ENCODE measurements around the gene GFER. TPM values are rescaled to one million over a fixed set of nuclear protein-coding genes. Genes with fewer than 3 reads are reported as not detected.
"Not testable (repeated sequence)": the region's sequence is repeated elsewhere in the genome, so short reads cannot be mapped to it uniquely, and the experiment has no call there.

The GFER gene
- polyA plus RNA-seq, 4 donors = 20.1 to 31.6 (median 28.5) TPM

- DNase-seq (ENCODE audit: low read depth in 4 of 4, low spot score in 2 of 4) = no peak
Observed at GRCh38 chr16:1953734-1954133, 30.3 kb upstream of the GFER start.

DNA sequence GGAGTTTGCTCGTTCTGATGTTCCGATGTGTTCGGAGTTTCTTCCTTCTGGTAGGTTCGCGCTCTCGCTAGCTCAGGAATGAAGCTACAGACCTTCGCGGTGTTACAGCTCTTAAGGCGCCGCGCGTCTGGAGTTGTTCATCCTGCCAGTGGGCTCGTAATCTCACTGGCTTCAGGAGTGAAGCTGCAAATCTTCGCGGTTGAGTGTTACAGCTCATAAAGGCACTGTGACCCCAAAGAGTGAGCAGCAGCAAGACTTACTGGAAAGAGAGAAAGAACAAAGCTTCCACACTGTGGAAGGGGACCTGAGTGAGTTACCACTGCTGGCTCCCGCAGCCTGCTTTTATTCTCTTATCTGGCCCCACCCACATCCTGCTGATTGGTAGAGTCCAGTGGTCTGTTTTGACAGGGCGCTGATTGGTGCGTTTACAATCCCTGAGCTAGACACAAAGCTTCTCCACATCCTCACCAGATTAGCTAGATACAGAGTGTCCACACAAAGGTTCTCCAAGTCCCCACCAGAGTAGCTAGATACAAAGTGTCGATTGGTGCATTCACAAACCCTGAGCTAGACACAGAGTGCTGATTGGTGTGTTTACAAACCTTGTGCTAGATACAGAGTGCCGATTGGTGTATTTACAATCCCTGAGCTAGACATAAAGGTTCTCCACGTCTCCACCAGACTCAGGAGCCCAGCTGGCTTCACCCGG is 26.4 kb upstream of the GFER start:
- DNase-seq (ENCODE audit: low read depth in 4 of 4, low spot score in 2 of 4) = not testable (repeated sequence)

- DNase-seq (ENCODE audit: low read depth in 4 of 4, low spot score in 2 of 4) = not testable (repeated sequence)
Observed at GRCh38 chr16:1958143-1958491, 25.9 kb upstream of the GFER start.

DNA sequence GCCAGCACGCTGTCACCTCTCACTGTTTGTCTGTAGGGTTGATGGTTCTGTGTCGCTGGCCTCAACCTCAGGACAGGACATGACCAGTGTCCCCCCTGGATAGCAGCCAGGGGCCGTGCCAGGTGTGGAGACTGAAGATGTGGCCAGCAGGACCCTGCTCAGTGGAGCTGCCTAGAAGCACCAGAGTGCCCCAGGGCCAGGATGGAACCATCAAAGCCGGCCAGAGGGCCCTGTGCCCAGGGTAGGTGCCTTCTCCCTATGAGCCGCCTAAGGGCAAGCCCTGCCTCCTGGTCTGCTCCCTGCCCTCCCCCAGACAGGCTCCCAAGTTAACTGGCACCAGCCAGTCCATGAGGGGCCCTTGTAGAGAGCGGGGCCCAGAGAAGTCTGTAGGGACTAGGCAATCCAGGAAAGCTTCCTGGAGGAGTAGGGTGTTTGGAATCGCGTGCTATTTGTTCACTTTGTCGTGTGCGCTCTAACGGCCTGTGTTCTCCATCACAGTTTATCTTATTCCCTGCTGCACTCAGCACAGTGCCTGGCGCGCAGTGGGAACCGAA is 25.2 kb upstream of the GFER start:
- no peak for DNase-seq (ENCODE audit: low read depth in 4 of 4, low spot score in 2 of 4)

DNA sequence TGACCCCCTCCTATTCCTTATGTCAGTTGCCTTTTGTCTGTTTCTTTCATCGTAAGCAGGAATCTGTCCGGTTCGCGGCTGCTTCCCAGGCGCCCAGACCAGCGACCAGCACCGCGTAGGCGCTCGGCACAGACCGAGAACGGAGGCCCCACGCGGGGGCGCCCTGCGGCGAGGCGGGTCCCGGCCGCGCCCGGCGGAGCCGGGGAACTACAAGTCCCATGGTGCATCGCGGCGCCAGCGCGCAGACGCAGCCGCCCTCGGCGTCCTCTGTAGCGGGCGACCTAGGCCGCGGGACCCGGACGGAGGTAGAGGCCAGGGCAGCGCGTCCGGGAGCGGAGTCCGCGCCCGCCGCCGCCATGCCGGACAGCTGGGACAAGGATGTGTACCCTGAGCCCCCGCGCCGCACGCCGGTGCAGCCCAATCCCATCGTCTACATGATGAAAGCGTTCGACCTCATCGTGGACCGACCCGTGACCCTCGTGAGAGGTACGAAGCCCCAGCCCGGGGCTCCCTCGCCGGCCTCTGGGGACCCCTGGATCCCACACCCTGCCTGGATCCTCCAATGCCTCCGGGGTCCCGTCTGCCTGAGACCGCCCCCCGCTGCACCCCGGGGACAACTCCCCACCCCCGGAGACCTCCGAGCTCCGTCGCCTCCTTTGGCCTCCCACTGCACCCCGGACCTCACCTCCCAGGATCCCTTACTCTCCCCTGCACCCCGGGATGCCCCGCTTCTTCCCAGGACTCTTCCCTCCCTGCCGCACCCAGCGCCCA is 24.5 kb upstream of the GFER start, which contains the start of gene NDUFB10:
Gene NDUFB10 (plus strand): TSS at position 270 of the 771 bp plus-strand sequence. CDS start 87 bp downstream, at position 357.
- peak in 3 of 4 donors; percentile 68 to 78 (median 76) for DNase-seq (ENCODE audit: low read depth in 4 of 4, low spot score in 2 of 4)

DNA sequence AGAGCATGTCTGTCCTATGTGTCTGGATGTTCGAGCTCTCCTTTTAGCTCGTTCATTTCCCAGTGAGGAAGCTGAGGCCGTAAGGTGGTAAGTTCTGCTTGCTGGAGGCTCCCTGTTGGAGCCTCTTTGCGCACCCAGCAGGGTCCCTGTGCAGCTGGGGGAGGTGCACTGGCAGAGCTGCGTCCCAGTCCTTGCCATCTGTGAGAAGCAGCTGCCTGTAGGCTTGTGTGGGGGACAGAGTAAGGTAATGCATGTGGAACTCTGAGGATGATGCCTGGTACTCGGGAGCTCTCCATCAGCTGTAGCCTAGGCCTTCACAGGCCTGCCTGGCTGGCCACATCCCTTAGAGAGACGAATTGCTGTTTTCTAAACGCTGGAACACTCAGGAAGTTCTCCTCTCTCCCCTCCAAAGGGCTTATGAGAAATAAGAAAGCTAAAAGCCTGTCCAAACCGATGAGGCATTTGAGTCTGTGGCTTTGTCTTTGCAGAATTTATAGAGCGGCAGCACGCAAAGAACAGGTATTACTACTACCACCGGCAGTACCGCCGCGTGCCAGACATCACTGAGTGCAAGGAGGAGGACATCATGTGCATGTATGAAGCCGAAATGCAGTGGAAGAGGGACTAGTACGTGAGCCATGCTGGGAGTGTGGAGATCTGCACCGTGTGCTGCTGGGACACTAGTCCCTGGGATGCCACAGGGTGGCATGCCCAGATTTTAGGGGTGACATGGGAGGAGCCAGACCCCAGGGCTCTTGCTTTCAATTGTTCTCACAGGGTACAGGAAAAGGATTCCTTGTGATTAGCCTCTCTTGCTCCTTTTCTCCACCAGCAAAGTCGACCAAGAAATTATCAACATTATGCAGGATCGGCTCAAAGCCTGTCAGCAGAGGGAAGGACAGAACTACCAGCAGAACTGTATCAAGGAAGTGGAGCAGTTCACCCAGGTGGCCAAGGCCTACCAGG is 23.0 kb upstream of the GFER start:
- DNase-seq (ENCODE audit: low read depth in 4 of 4, low spot score in 2 of 4) = no peak

- DNase-seq (ENCODE audit: low read depth in 4 of 4, low spot score in 2 of 4) = no peak
Observed at GRCh38 chr16:1961651-1962067, 22.3 kb upstream of the GFER start.

DNA sequence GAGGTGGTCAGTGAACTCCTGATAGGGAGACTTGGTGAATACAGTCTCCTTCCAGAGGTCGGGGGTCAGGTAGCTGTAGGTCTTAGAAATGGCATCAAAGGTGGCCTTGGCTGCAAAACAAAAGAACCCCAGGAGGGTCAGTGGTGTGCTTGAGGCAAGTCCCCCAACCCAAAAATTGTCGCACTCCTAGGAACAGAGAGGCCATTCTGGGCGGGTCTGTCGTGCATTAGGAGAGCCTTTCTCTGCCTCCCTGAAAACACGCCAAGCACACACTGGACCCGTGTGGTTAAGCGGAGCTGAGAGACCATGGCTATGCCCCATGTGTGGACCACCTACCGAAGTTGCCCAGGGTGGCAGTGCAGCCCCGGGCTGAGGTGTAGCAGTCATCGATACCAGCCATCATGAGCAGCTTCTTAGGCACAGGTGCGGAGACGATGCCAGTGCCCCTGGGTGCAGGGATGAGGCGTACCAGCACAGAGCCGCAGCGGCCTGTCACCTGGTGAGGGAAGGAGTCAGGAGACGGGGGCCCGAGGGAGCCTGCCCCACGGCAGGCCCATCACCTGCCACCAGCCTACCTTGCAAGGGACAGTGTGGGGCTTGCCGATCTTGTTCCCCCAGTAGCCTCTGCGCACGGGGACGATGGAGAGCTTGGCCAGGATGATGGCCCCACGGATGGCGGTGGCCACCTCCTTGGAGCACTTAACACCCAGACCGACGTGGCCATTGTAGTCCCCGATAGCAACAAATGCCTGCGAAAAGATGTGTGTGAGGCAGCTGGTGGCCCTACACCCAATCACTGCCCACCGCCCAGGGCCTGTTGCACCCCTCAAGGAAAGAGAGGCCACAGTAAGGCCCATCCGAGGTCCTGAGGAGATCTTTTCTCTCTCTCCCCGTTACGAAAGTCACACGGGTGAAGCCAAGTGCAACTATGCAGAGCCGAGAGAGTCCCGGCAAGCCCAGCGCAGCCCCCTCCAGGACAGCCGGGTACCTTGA is 21.5 kb upstream of the GFER start:
- DNase-seq (ENCODE audit: low read depth in 4 of 4, low spot score in 2 of 4) = not testable (repeated sequence)

DNA sequence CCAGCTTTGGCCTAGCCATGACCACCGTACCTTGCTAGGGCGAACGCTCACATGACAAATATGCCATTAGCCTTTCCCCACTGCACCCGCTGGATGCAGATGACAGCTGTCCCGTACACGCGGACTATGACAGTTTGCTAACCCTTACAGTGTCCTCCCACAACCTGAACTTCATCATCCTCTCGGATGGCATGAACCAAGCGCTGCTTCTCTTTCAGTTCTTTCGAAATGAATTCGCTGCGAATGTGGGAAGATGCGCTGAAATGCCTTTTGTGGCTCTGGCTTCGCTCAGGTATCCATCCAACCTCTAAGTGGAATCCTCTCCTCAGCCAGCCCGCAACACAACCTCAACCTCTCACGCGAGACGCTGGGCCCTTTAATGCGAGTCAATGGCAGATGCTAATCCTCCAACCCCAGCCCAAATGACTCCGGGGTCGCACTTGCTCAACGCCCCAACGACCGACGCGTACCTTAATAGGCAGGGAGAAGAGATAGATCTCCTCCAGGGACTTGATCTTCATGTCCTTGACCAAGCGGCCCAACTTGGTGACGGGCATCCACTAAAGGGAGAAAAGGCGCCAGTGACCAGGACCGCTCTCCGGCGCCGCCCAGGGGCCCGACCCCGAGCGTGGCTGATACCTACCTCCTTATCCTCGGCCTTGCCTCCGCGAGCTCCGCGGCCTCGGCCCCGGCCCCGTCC is 20.0 kb upstream of the GFER start:
- no peak for DNase-seq (ENCODE audit: low read depth in 4 of 4, low spot score in 2 of 4)

DNA sequence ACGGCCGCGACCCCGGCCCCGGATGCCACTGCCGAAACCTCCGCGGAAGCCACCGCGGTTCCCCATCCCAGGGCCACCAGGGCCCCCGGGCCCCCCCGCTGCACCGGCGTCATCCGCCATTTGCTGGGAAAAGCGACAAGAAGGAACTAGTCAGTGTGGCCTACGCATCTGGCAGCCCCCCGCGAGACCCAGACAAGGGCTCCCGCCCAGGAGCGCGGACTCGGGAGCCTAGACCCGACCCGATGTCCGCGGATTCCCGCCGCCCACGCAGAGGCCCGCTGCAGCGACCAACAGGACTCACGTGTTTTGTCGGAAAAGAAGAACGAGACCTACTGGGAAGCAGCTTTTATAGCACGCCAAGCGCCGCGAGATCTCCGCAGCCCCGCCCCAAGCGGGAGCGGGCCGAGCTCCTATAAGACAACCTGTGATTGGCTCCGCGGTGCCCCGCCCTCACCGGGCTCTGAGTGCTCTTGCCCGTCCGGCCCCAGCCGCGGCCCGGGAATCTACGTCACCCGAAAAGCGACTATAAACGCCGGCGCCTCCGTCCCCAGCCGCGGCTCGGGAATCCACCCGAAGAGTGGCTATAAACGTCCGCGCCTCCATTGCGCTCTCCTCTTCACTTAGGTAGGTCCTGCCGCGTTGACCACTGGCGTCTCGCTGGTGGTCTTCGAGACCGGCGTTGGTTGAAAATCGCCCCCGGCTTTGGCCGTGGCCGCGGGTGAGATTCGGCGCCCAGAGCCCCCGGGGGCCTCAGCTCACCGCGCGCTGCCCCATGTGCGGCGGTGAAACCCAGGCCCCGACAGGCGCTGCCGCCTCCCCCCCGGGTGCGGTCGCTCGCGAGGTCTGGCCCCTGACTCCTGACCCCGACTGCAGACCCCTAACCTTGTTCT is 19.2 kb upstream of the GFER start, which contains the start of gene RPS2:
Gene RPS2 (minus strand): TSS at position 321 of the 890 bp plus-strand sequence. CDS start 201 bp downstream, at position 120.
- DNase-seq (ENCODE audit: low read depth in 4 of 4, low spot score in 2 of 4) = peak; percentile 95 to 98 (median 96)

DNA sequence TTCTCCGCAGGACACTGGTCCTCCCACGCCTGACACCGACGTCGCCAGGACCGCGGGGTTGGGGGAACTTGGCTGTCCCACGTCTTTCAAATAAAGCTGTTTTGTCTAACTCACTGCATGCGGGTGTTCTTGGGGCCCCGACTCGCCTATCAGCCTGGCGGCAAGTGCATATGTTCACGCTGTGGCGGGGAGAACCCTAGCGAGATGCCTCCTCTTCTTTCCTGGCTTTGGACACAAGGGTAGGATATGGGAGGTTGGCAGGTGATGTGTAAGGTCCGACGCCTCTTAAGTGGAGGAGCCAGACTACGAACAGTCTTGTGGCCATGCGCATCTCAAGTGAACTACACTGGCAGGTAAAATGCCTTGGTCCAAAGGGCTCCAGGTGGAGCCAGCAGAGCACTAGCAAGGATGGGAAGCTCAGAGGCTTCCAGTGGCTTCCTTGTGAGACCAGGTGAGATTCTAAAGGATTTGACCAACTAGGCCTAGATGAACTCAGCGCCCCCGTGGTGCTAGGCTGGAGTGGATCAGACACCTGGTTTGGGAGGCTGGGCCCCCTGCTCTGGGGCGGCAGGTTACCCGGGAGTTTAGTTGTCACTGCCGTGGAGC is 18.5 kb upstream of the GFER start:
- no peak for DNase-seq (ENCODE audit: low read depth in 4 of 4, low spot score in 2 of 4)

DNA sequence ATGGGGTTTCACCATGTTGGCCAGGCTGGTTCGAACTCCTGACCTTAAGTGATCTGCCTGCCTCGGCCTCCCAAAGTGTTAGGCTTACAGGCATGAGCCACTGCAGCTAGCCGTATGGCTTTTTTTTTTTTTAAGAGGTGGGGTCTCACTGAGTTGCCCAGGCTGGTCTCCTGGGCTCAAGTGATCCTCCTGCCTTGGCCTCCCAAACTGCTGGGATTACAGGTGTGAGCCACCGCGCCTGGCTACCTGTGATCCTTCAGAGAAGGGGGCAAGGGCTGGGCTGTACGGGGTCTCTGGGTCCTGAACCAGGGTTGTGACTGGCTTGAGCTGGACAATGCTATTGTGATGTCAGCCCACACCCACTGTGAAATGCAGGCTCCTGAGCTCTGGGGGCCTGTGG is 17.5 kb upstream of the GFER start, which contains the start of gene RNF151:
Gene RNF151 (plus strand): TSS at position 397 of the 400 bp plus-strand sequence. CDS start 26 bp downstream, outside the sequence.
- DNase-seq (ENCODE audit: low read depth in 4 of 4, low spot score in 2 of 4) = no peak

GRCh38 chr16:1968146-1968953 is 15.6 kb upstream of the GFER start:
- no peak for DNase-seq (ENCODE audit: low read depth in 4 of 4, low spot score in 2 of 4)

GRCh38 chr16:1971796-1972489 is 12.1 kb upstream of the GFER start, which contains the start of gene TBL3:
TSS of gene TBL3 (plus strand) at chr16:1972053. CDS start at chr16:1972165, 112 bp downstream.
- DNase-seq (ENCODE audit: low read depth in 4 of 4, low spot score in 2 of 4) = peak in 3 of 4 donors; percentile 85 to 88 (median 86)

GRCh38 chr16:1972490-1972877 is 11.5 kb upstream of the GFER start:
- DNase-seq (ENCODE audit: low read depth in 4 of 4, low spot score in 2 of 4) = no peak
